ENCODE data around the gene HDAC7. TPM values are rescaled to one million over a fixed set of nuclear protein-coding genes. Genes with fewer than 3 reads are reported as not detected.

HDAC7 gene
- total RNA-seq, 4 donors from 2014 or later: 55.9 to 96.5 (median 59.4) TPM

DNA sequence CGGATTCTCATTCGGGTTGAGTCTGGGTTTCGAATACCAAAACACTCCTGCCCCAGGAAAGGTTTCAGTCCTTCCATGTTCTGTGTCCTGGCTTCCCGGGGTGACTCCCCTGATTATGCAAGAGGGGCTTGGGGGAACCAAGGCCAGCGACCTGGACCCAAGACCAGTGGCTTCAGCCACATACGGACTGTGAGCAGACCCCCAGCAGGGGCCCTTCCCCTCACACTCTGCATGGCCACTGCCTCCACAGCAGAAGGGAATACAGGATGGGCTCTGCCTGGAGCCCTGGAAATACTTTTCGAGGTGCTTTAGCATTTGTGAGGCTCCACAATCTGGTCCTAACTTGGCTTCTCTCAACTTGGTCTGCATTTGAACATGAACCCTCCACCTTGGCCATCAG, 19.1 kb downstream of the HDAC7 start:
- peaks cover 0 to 39% of the 10 kb centered on the region in 2 donors for H3K36me3 ChIP-seq
- peaks cover 27 to 84% (median 74%) of the 10 kb centered on the region in 3 donors for H3K4me1 ChIP-seq
- ATAC-seq: no peak
- H3K9me3 ChIP-seq: no peaks in the 10 kb centered on the region
- H3K27ac ChIP-seq: peak overlapping the region in 3 of 4 donors; percentile 68 to 99 (median 94)
- no peaks in the 10 kb centered on the region for H3K27me3 ChIP-seq
- H3K4me3 ChIP-seq: no peak overlapping the region
- TF ChIP-seq EP300 (IDR thresholded peaks at IDR 0.05) (no peak), POLR2A (IDR thresholded peaks at IDR 0.05) (no peak), CTCF (IDR thresholded peaks at IDR 0.05) (no peak), POLR2AphosphoS5 (IDR thresholded peaks at IDR 0.05) (no peak)
- 87 to 90% methylated on average over 2 to 3 of the region's 7 CpGs for WGBS, 2 donors (ENCODE audit: low coverage in 1 of 2)

DNA sequence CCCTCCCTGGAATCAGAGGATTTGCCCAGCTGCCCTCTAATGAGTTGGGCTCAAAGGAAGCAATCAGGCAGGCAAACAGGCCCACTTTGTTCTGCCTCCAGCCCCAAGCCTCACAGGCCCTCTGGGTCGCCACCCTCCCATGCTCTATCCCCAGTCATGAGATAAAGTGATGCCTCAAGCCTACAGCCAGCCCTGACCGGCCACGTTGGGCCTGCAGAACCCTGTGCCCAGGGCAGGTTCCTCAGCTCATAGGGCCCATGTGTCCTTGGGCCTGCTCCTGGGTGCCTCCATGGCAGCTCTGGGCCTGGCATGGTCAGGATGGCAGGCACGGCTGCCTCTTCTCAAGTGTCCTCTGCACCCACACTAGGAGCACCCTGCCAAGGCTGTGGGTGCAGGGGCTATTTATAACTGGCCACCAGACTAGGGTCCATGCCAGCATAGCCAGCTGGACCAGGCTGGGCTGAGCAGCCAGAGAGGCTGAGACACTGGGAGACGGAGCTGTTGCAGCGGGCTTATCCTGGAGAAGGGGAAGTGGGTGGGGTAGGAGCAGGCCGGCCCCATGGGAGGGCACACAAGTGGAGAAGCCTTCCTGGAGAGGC, 20.2 kb downstream of the HDAC7 start:
- H3K4me1 ChIP-seq: peaks cover 24 to 73% (median 63%) of the 10 kb centered on the region in 3 donors
- no peak overlapping the region for H3K4me3 ChIP-seq
- no peaks in the 10 kb centered on the region for H3K9me3 ChIP-seq
- H3K27me3 ChIP-seq: no peaks in the 10 kb centered on the region
- H3K36me3 ChIP-seq: peaks cover 0 to 50% of the 10 kb centered on the region in 2 donors
- peak overlapping the region in 3 of 4 donors; percentile 68 to 99 (median 94) for H3K27ac ChIP-seq
- no peak for TF ChIP-seq POLR2A (IDR thresholded peaks at IDR 0.05)
- no peak for TF ChIP-seq EP300 (IDR thresholded peaks at IDR 0.05)
- TF ChIP-seq POLR2AphosphoS5 (IDR thresholded peaks at IDR 0.05): no peak
- no peak for TF ChIP-seq CTCF (IDR thresholded peaks at IDR 0.05)
- ATAC-seq: peak; percentile 45
- WGBS, 2 donors (ENCODE audit: low coverage in 1 of 2): no CpG with 5 or more reads among the region's 7 CpGs

- WGBS, 2 donors (ENCODE audit: low coverage in 1 of 2): 90 to 100% methylated on average over 1 to 2 of the region's 17 CpGs
- Histone ChIP-seq H3K27ac (peak overlapping the region in 3 of 4 donors; percentile 68 to 99 (median 94)), H3K4me1 (peaks cover 16 to 63% (median 53%) of the 10 kb centered on the region in 3 donors), H3K9me3 (no peaks in the 10 kb centered on the region), H3K4me3 (no peak overlapping the region), H3K27me3 (no peaks in the 10 kb centered on the region), H3K36me3 (peaks cover 0 to 56% of the 10 kb centered on the region in 2 donors)
- TF ChIP-seq POLR2A (IDR thresholded peaks at IDR 0.05) (no peak), EP300 (IDR thresholded peaks at IDR 0.05) (no peak), POLR2AphosphoS5 (IDR thresholded peaks at IDR 0.05) (peak; percentile 3), CTCF (IDR thresholded peaks at IDR 0.05) (no peak)
- no peak for ATAC-seq
Observed at GRCh38 chr12:47798382-47798948, 21.2 kb downstream of the HDAC7 start.

DNA sequence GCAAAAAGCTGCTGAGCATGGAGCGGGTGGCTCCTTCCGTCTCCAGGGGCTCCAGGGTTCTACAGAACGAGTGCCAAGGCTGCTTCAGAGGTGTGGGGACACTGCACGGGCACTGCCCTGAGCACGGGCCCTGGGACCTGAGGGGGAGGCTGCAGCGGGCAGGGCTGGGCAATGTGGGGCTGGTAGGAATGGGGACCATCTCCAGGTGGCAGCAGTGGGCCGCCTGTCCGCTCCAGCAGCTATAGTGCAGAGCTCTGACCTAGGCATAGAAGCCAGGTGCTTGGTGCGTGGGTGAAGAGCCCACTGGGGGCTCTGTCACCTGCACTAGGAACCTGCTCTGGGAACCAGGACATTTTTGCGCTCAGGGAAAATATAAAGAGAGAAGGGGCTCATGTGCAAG, 22.3 kb downstream of the HDAC7 start:
- no peaks in the 10 kb centered on the region for H3K9me3 ChIP-seq
- no peak for ATAC-seq
- no peaks in the 10 kb centered on the region for H3K27me3 ChIP-seq
- no peak overlapping the region for H3K4me3 ChIP-seq
- 54 to 67% methylated on average over 2 to 4 of the region's 10 CpGs for WGBS, 2 donors (ENCODE audit: low coverage in 1 of 2)
- peak overlapping the region in 1 of 4 donors; percentile 94 for H3K27ac ChIP-seq
- H3K36me3 ChIP-seq: peaks cover 0 to 66% of the 10 kb centered on the region in 2 donors
- TF ChIP-seq POLR2AphosphoS5 (IDR thresholded peaks at IDR 0.05): no peak
- TF ChIP-seq CTCF (IDR thresholded peaks at IDR 0.05): peak in 3 of 4 experiments; percentile 50 to 65 (median 55)
- H3K4me1 ChIP-seq: peaks cover 12 to 53% (median 43%) of the 10 kb centered on the region in 3 donors
